Mammary epithelial cell (primary cell): Measurements from ENCODE around the gene ZFYVE26.

Source experiments
- CTCF ChIP-seq, 2 donors: IDR thresholded peaks in 1 of 2; conservative IDR thresholded peaks in 1 of 2; 2 replicates each; pipeline ENCODE4 v1.5.1; 2011 to 2012; ENCODE audit warnings: inconsistent platforms in 2 of 2, low read length in 2 of 2, mild to moderate bottlenecking in 2 of 2, control low read depth in 1 of 2, low read depth in 1 of 2; ENCODE audit not compliant: insufficient read depth in 1 of 2; ENCODE audit errors: extremely low read depth in 1 of 2
- EZH2 ChIP-seq: IDR thresholded peaks from 2 replicates; pipeline ENCODE4 v1.6.1; 2012; ENCODE audit warnings: low read length, inconsistent platforms, borderline replicate concordance

GRCh38 chr14:67835596-67835995 is 19.2 kb upstream of the ZFYVE26 start:
- TF ChIP-seq CTCF (conservative IDR thresholded peaks at IDR 0.05 in 1 of 2, IDR thresholded peaks at IDR 0.05 in 1 of 2; ENCODE audit: extremely low read depth in 1 of 2, insufficient read depth in 1 of 2, low read depth in 1 of 2, low read length in 2 of 2), result no peak
- TF ChIP-seq EZH2, result no peak
